ENCODE results near the gene RBM26. TPM values are rescaled to one million over a fixed set of nuclear protein-coding genes. Genes with fewer than 3 reads are reported as not detected.

The RBM26 gene
- total RNA-seq, 4 donors from 2014 or later, result 54.7 to 67.5 (median 56.8) TPM

GRCh38 chr13:79427265-79427664, 21.2 kb upstream of the RBM26 start:
- no peak overlapping the region for H3K27ac ChIP-seq
- no peak for DNase-seq
- H3K9me3 ChIP-seq, result no peaks in the 10 kb centered on the region
- H3K4me3 ChIP-seq (replicated peaks in 1 of 3), result no peak overlapping the region
- H3K27me3 ChIP-seq, result no peaks in the 10 kb centered on the region
- H3K36me3 ChIP-seq, result no peaks in the 10 kb centered on the region
- WGBS, 2 donors, result 73% methylated on average over 1 of the region's 1 CpG
- intact Hi-C loops (cut with DNase I), result loop anchor here (5.0 kb wide), 1 partner anchor 110 kb away; no protein-coding TSS in a partner anchor
- H3K4me1 ChIP-seq, result no peaks in the 10 kb centered on the region
- TF ChIP-seq CTCF (IDR thresholded peaks at IDR 0.05) (no peak), POLR2A (IDR thresholded peaks at IDR 0.05) (no peak)

- H3K27me3 ChIP-seq, result no peaks in the 10 kb centered on the region
- no peak overlapping the region for H3K4me3 ChIP-seq (replicated peaks in 1 of 3)
- no peak for DNase-seq
- no peaks in the 10 kb centered on the region for H3K9me3 ChIP-seq
- 24 to 39% methylated on average over 2 of the region's 2 CpGs for WGBS, 2 donors
- intact Hi-C loops (cut with DNase I), result no loop called here
- H3K36me3 ChIP-seq, result no peaks in the 10 kb centered on the region
- H3K27ac ChIP-seq, result no peak overlapping the region
- no peaks in the 10 kb centered on the region for H3K4me1 ChIP-seq
- TF ChIP-seq POLR2A (IDR thresholded peaks at IDR 0.05) (no peak), CTCF (IDR thresholded peaks at IDR 0.05) (peak; percentile 37 to 74 (median 58))
These were observed 18.0 kb upstream of the RBM26 start for GRCh38 chr13:79423801-79424642.

- Histone ChIP-seq H3K9me3 (no peaks in the 10 kb centered on the region), H3K36me3 (no peaks in the 10 kb centered on the region), H3K27ac (no peak overlapping the region), H3K27me3 (no peaks in the 10 kb centered on the region), H3K4me3 (replicated peaks in 1 of 3) (no peak overlapping the region), H3K4me1 (no peaks in the 10 kb centered on the region)
- DNase-seq, result no peak
- intact Hi-C loops (cut with DNase I), result no loop called here
- 94 to 96% methylated on average over 4 of the region's 4 CpGs for WGBS, 2 donors
- TF ChIP-seq CTCF (IDR thresholded peaks at IDR 0.05), result no peak
- TF ChIP-seq POLR2A (IDR thresholded peaks at IDR 0.05), result no peak
These were observed 17.3 kb upstream of the RBM26 start for GRCh38 chr13:79423340-79423739.

- H3K36me3 ChIP-seq, result no peaks in the 10 kb centered on the region
- H3K4me3 ChIP-seq (replicated peaks in 1 of 3), result no peak overlapping the region
- H3K27ac ChIP-seq, result no peak overlapping the region
- intact Hi-C loops (cut with DNase I), result no loop called here
- WGBS, 2 donors, result 96 to 100% methylated on average over 1 of the region's 1 CpG
- no peaks in the 10 kb centered on the region for H3K4me1 ChIP-seq
- no peaks in the 10 kb centered on the region for H3K27me3 ChIP-seq
- H3K9me3 ChIP-seq, result no peaks in the 10 kb centered on the region
- no peak for DNase-seq
- TF ChIP-seq CTCF (IDR thresholded peaks at IDR 0.05), result no peak
- TF ChIP-seq POLR2A (IDR thresholded peaks at IDR 0.05), result no peak
These were observed 13.3 kb upstream of the RBM26 start for GRCh38 chr13:79419365-79419764.

GRCh38 chr13:79417741-79418140, 11.7 kb upstream of the RBM26 start:
- Histone ChIP-seq H3K36me3 (no peaks in the 10 kb centered on the region), H3K27ac (no peak overlapping the region), H3K4me1 (no peaks in the 10 kb centered on the region), H3K27me3 (no peaks in the 10 kb centered on the region), H3K9me3 (no peaks in the 10 kb centered on the region), H3K4me3 (replicated peaks in 1 of 3) (no peak overlapping the region)
- no peak for TF ChIP-seq POLR2A (IDR thresholded peaks at IDR 0.05)
- TF ChIP-seq CTCF (IDR thresholded peaks at IDR 0.05), result no peak
- intact Hi-C loops (cut with DNase I), result no loop called here
- DNase-seq, result no peak

All from thyroid gland (tissue), 4 donors.